ENCODE data around the gene MYL7. TPM values are rescaled to one million over a fixed set of nuclear protein-coding genes. Genes with fewer than 3 reads are reported as not detected.

MYL7 gene
- total RNA-seq, 1 experiment from 2014 or later = not detected

DNA sequence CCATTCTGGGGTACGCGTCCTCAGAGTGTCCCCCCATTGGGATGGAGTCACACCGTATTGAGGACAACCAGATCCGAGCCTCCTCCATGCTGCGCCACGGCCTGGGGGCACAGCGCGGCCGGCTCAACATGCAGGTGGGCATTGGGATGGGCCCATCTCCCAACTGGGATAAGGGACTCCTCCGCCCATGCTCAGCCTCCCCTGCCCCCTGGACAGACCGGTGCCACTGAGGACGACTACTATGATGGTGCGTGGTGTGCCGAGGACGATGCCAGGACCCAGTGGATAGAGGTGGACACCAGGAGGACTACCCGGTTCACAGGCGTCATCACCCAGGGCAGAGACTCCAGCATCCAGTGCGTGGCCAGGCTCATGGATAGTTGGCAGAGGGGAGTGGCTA lies 31.1 kb downstream of the MYL7 start:
- Histone ChIP-seq H3K27me3 (ENCODE audit: control insufficient read depth, insufficient read depth, low read length) (no peaks in the 10 kb centered on the region), H3K9me3 (ENCODE audit: control insufficient read depth, insufficient read depth, low read depth, low read length) (no peaks in the 10 kb centered on the region), H3K4me1 (ENCODE audit: control insufficient read depth, insufficient read depth, low read length) (no peaks in the 10 kb centered on the region; the same call in 1 of the 2 replicates), H3K36me3 (ENCODE audit: control insufficient read depth, insufficient read depth, low read length) (no peaks in the 10 kb centered on the region), H3K27ac (ENCODE audit: low read length) (no peak overlapping the region), H3K4me3 (ENCODE audit: low read depth in 2 of 2, low read length in 2 of 2) (no peak overlapping the region)
- ATAC-seq = no peak
- TF ChIP-seq SIN3A (IDR thresholded peaks at IDR 0.05; ENCODE audit: borderline replicate concordance, insufficient read depth, low read depth, low read length) (no peak), TCF7L2 (IDR thresholded peaks at IDR 0.05; ENCODE audit: low read depth, low read length) (no peak), POLR2AphosphoS5 (IDR thresholded peaks at IDR 0.05; ENCODE audit: low read depth, low read length) (no peak)
- TF ChIP-seq, protein P1, sequence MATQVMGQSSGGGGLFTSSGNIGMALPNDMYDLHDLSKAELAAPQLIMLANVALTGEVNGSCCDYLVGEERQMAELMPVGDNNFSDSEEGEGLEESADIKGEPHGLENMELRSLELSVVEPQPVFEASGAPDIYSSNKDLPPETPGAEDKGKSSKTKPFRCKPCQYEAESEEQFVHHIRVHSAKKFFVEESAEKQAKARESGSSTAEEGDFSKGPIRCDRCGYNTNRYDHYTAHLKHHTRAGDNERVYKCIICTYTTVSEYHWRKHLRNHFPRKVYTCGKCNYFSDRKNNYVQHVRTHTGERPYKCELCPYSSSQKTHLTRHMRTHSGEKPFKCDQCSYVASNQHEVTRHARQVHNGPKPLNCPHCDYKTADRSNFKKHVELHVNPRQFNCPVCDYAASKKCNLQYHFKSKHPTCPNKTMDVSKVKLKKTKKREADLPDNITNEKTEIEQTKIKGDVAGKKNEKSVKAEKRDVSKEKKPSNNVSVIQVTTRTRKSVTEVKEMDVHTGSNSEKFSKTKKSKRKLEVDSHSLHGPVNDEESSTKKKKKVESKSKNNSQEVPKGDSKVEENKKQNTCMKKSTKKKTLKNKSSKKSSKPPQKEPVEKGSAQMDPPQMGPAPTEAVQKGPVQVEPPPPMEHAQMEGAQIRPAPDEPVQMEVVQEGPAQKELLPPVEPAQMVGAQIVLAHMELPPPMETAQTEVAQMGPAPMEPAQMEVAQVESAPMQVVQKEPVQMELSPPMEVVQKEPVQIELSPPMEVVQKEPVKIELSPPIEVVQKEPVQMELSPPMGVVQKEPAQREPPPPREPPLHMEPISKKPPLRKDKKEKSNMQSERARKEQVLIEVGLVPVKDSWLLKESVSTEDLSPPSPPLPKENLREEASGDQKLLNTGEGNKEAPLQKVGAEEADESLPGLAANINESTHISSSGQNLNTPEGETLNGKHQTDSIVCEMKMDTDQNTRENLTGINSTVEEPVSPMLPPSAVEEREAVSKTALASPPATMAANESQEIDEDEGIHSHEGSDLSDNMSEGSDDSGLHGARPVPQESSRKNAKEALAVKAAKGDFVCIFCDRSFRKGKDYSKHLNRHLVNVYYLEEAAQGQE (IDR thresholded peaks at IDR 0.05; ENCODE audit: insufficient read depth in 1 of 2, low read depth in 2 of 2, low read length in 1 of 2) = no peak
- TF ChIP-seq, protein P2, sequence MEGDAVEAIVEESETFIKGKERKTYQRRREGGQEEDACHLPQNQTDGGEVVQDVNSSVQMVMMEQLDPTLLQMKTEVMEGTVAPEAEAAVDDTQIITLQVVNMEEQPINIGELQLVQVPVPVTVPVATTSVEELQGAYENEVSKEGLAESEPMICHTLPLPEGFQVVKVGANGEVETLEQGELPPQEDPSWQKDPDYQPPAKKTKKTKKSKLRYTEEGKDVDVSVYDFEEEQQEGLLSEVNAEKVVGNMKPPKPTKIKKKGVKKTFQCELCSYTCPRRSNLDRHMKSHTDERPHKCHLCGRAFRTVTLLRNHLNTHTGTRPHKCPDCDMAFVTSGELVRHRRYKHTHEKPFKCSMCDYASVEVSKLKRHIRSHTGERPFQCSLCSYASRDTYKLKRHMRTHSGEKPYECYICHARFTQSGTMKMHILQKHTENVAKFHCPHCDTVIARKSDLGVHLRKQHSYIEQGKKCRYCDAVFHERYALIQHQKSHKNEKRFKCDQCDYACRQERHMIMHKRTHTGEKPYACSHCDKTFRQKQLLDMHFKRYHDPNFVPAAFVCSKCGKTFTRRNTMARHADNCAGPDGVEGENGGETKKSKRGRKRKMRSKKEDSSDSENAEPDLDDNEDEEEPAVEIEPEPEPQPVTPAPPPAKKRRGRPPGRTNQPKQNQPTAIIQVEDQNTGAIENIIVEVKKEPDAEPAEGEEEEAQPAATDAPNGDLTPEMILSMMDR (IDR thresholded peaks at IDR 0.05) = no peak
- ChIA-PET CTCF (interaction anchor here (0.5 kb wide), 1 partner anchor 21 kb away, joined by 3 read pairs; no protein-coding TSS in a partner anchor), POLR2A (no interaction called here)
- intact Hi-C loops (cut with micrococcal nuclease; ENCODE audit: unreplicated experiment) (no loop called here), in situ Hi-C loops (cut with HindIII; ENCODE audit: low pct_unique_long_range_greater_than_20kb, low sequenced_read_pairs) (no loop called here)
- no TSS peak for BruUV-seq (replicated peaks)
- no peak for DNase-seq (ENCODE audit: low read depth, low spot score)

DNA sequence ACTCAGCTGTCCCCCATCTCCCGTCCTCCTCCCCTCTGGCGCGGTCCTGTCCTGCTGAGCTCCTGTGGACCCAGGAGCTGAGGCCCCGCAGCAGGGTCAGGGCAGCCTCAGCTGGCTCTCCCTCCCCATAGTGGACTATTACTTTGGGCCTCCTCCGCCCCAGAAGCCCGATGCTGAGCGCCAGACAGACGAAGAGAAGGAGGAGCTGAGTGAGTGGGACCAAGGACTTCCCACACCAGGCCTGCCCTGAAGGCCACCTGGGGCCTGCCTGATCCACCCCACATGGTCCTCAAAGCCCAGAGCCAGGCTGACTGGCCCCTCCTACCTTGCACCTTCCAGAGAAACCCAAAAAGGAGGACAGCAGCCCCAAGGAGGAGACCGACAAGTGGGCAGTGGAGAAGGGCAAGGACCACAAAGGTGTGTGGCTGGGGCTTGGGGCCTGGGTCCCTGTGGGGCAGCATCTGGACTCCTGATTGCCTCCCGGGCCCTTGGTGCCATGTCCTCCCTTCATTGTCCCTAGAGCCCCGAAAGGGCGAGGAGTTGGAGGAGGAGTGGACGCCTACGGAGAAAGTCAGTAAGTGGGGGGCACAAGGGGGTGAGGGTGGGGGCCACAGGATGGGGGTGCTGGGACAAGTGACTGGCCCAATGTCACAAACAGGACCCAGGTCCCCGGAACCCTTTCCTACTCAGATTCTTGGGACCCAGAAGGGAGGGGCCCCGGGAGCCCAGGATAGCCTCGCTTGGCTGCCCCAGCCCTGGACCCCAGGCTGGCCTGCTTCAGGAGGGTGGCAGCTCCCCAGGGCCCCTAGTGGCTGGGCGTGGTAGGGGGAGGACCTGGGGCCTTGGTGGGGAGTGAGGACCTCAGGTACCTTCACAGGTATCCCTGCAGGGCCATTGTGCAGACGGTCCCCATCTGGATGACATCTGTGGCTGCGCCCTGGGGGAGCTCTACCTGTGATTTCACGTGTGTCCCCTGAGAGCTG lies 32.1 kb downstream of the MYL7 start:
- TF ChIP-seq, protein P1 (IDR thresholded peaks at IDR 0.05; ENCODE audit: insufficient read depth in 1 of 2, low read depth in 2 of 2, low read length in 1 of 2) = no peak
- TF ChIP-seq TCF7L2 (IDR thresholded peaks at IDR 0.05; ENCODE audit: low read depth, low read length) = no peak
- no peak for TF ChIP-seq SIN3A (IDR thresholded peaks at IDR 0.05; ENCODE audit: borderline replicate concordance, insufficient read depth, low read depth, low read length)
- no peak for TF ChIP-seq POLR2AphosphoS5 (IDR thresholded peaks at IDR 0.05; ENCODE audit: low read depth, low read length)
- TF ChIP-seq, protein P2 (IDR thresholded peaks at IDR 0.05) = no peak
- no peak overlapping the region for H3K4me3 ChIP-seq (ENCODE audit: low read depth in 2 of 2, low read length in 2 of 2)
- no TSS peak for BruUV-seq (replicated peaks)
- no peak for DNase-seq (ENCODE audit: low read depth, low spot score)
- H3K27ac ChIP-seq (ENCODE audit: low read length) = no peak overlapping the region
- no peaks in the 10 kb centered on the region for H3K36me3 ChIP-seq (ENCODE audit: control insufficient read depth, insufficient read depth, low read length)
- intact Hi-C loops (cut with micrococcal nuclease; ENCODE audit: unreplicated experiment) (no loop called here), in situ Hi-C loops (cut with HindIII; ENCODE audit: low pct_unique_long_range_greater_than_20kb, low sequenced_read_pairs) (no loop called here)
- H3K27me3 ChIP-seq (ENCODE audit: control insufficient read depth, insufficient read depth, low read length) = no peaks in the 10 kb centered on the region
- CTCF ChIA-PET = no interaction called here
- POLR2A ChIA-PET = no interaction called here
- ATAC-seq = no peak
- no peaks in the 10 kb centered on the region for H3K9me3 ChIP-seq (ENCODE audit: control insufficient read depth, insufficient read depth, low read depth, low read length)
- no peaks in the 10 kb centered on the region; the same call in 1 of the 2 replicates for H3K4me1 ChIP-seq (ENCODE audit: control insufficient read depth, insufficient read depth, low read length)

Measured in Panc1 (cell line).